HepG2 (cell line): Measurements from ENCODE around the gene MST1R. TPM values are rescaled to one million over a fixed set of nuclear protein-coding genes. Genes with fewer than 3 reads are reported as not detected.
A peak's percentile ranks its signal among the peaks of the same experiment; 100 is the strongest.

ENCODE experiments used
- AGO2 ChIP-seq: fragments of 200-400 bp; formaldehyde crosslinking; optimal IDR thresholded peaks from 2 replicates; pipeline ENCODE3; 2017; ENCODE audit warnings: mild to moderate bottlenecking, low read depth, low read length, moderate library complexity
- ARHGAP35 ChIP-seq: sonication (generic); formaldehyde crosslinking; IDR thresholded peaks from 2 replicates; pipeline ENCODE4 v1.9.0; 2022; ENCODE audit warnings: mild to moderate bottlenecking, inconsistent platforms, moderate library complexity, missing genetic modification reagents, borderline replicate concordance
- DMTF1 ChIP-seq: sonication (generic); formaldehyde crosslinking; IDR thresholded peaks from 2 replicates; pipeline ENCODE4 v1.4.0; 2020; ENCODE audit warnings: mild to moderate bottlenecking, missing genetic modification reagents
- FIP1L1 ChIP-seq: fragments of 200-400 bp; formaldehyde crosslinking; IDR thresholded peaks from 2 replicates; pipeline ENCODE4 v1.6.1; 2018; ENCODE audit warnings: low read depth, mild to moderate bottlenecking, low read length, moderate library complexity, borderline replicate concordance; ENCODE audit not compliant: insufficient read depth
- IKZF5 ChIP-seq: IDR thresholded peaks from 2 replicates; pipeline ENCODE4 v1.6.1; 2018; ENCODE audit warnings: missing genetic modification reagents, mild to moderate bottlenecking, missing compliant biosample characterization
- KDM1A ChIP-seq: IDR thresholded peaks from 2 replicates; pipeline ENCODE4 v1.6.1; 2016; ENCODE audit warnings: missing compliant biosample characterization
- MAF1 ChIP-seq: sonication (generic); formaldehyde crosslinking; IDR thresholded peaks from 2 replicates; pipeline ENCODE4 v1.5.0; 2020; ENCODE audit warnings: missing genetic modification reagents, borderline replicate concordance
- MAFG ChIP-seq: sonication (generic); formaldehyde crosslinking; IDR thresholded peaks from 2 replicates; pipeline ENCODE4 v1.5.1; 2020; ENCODE audit warnings: mild to moderate bottlenecking, missing genetic modification reagents
- MYNN ChIP-seq: sonication (generic); formaldehyde crosslinking; IDR thresholded peaks from 2 replicates; pipeline ENCODE4 v1.4.0; 2020; ENCODE audit warnings: mild to moderate bottlenecking, low read depth, missing genetic modification reagents
- PHF21A ChIP-seq: sonication (generic); formaldehyde crosslinking; IDR thresholded peaks from 2 replicates; pipeline ENCODE4 v1.5.0; 2020; ENCODE audit warnings: mild to moderate bottlenecking, missing genetic modification reagents
- PTBP1 ChIP-seq: fragments of 200-400 bp; formaldehyde crosslinking; IDR thresholded peaks from 2 replicates; pipeline ENCODE4 v1.6.1; 2018; ENCODE audit warnings: low read length, low read depth; ENCODE audit not compliant: poor library complexity, severe bottlenecking
- SIX1 ChIP-seq: sonication (generic); formaldehyde crosslinking; IDR thresholded peaks from 2 replicates; pipeline ENCODE4 v1.4.0; 2020; ENCODE audit warnings: missing genetic modification reagents, borderline replicate concordance
- SMARCE1 ChIP-seq: fragments of 450-650 bp; IDR thresholded peaks from 2 replicates; pipeline ENCODE4 v1.6.1; 2017; ENCODE audit warnings: borderline replicate concordance
- SPEN ChIP-seq: sonication (generic); formaldehyde crosslinking; IDR thresholded peaks from 2 replicates; pipeline ENCODE4 v1.5.1; 2020; ENCODE audit warnings: low read depth, mild to moderate bottlenecking, missing genetic modification reagents
- SSRP1 ChIP-seq: IDR thresholded peaks from 2 replicates; pipeline ENCODE4 v1.6.1; 2016; ENCODE audit warnings: control low read depth
- TFDP2 ChIP-seq: sonication (generic); formaldehyde crosslinking; IDR thresholded peaks from 2 replicates; pipeline ENCODE4 v1.4.0; 2020; ENCODE audit warnings: missing genetic modification reagents
- TFE3 ChIP-seq: IDR thresholded peaks from 2 replicates; pipeline ENCODE4 v1.6.1; 2016
- YY1 ChIP-seq: IDR thresholded peaks from 2 replicates; pipeline ENCODE4 v1.6.1; 2011; ENCODE audit warnings: low read length, low read depth, moderate library complexity, mild to moderate bottlenecking; ENCODE audit not compliant: insufficient read depth, insufficient replicate concordance
- ZMYM3 ChIP-seq: sonication (generic); formaldehyde crosslinking; IDR thresholded peaks from 2 replicates; pipeline ENCODE4 v1.5.1; 2020; ENCODE audit warnings: mild to moderate bottlenecking, missing genetic modification reagents
- ZNF232 ChIP-seq: sonication (generic); formaldehyde crosslinking; IDR thresholded peaks from 2 replicates; pipeline ENCODE4 v1.4.0; 2020; ENCODE audit warnings: missing genetic modification reagents, borderline replicate concordance
- ZNF274 ChIP-seq: sonication (generic); formaldehyde crosslinking; IDR thresholded peaks from 2 replicates; pipeline ENCODE4 v1.5.1; 2020; ENCODE audit warnings: mild to moderate bottlenecking, missing genetic modification reagents
- ZNF577 ChIP-seq: sonication (generic); formaldehyde crosslinking; IDR thresholded peaks from 2 replicates; pipeline ENCODE4 v1.4.0; 2020; ENCODE audit warnings: mild to moderate bottlenecking, low read depth, missing genetic modification reagents, borderline replicate concordance
- ZNF619 ChIP-seq: sonication (generic); formaldehyde crosslinking; IDR thresholded peaks from 2 replicates; pipeline ENCODE4 v1.4.0; 2020; ENCODE audit warnings: mild to moderate bottlenecking, missing genetic modification reagents
- ZNF781 ChIP-seq: sonication (generic); formaldehyde crosslinking; IDR thresholded peaks from 2 replicates; pipeline ENCODE4 v1.5.1; 2020; ENCODE audit warnings: borderline replicate concordance, mild to moderate bottlenecking, missing genetic modification reagents; ENCODE audit errors: not compliant biosample characterization
- polyA plus RNA-seq, 8 experiments: library from polyadenylated mRNA; depleted of rRNA in 3 of 8; stranded (reverse) in 7 of 8; unstranded in 1 of 8; fragments of >200 nt; fragmentation: Illumina TruSeq in 4 of 8; extraction: Trizol in 4 of 8; gene quantifications; 2 replicates each; pipeline versions ENCODE4 v1.2.1 to v1.2.3, GENCODE V29; 2011 to 2016; ENCODE audit warnings: low read depth in 4 of 8, missing spikeins in 1 of 8, mixed read lengths in 1 of 8; ENCODE audit not compliant: insufficient read depth in 1 of 8
- total RNA-seq, 5 experiments: library from RNA; depleted of rRNA; stranded (reverse); fragments of >200 nt; fragmentation: Illumina TruSeq; extraction: Trizol; gene quantifications; 2 replicates each; pipeline ENCODE4 v1.2.3, GENCODE V29; 2016; ENCODE audit warnings: low read depth in 1 of 5

Gene MST1R
- total and polyA plus RNA-seq, 2 of the 13 experiments (the other 11 are each of a cell fraction or from before 2014, with no cell fraction given): 0.11 to 0.77 TPM

- TF ChIP-seq PTBP1 (peak; percentile 60), MAF1 (peak; percentile 88; the same call in 1 of the 2 replicates), YY1 (peak; percentile 72), PHF21A (CRISPR knock-in tag) (peak; percentile 75; the same call in 1 of the 2 replicates), ZNF232 (peak; percentile 65; the same call in 1 of the 2 replicates), ZNF274 (CRISPR knock-in tag) (0 out of 2 replicates have a peak, but pooled peaks have one; percentile 54), MYNN (no peak), SIX1 (no peak), ARHGAP35 (CRISPR knock-in tag) (peak; percentile 60; the same call in 1 of the 2 replicates), SMARCE1 (no peak), MAFG (CRISPR knock-in tag) (no peak), DMTF1 (CRISPR knock-in tag) (no peak), IKZF5 (CRISPR knock-in tag) (peak; percentile 86), TFE3 (CRISPR knock-in tag) (peak; percentile 71), SSRP1 (CRISPR knock-in tag) (peak; percentile 79; the same call in 1 of the 2 replicates), ZNF619 (no peak), AGO2 (peak; percentile 87), ZNF781 (CRISPR knock-in tag) (no peak), KDM1A (CRISPR knock-in tag) (no peak), ZNF577 (CRISPR knock-in tag) (no peak), SPEN (CRISPR knock-in tag) (peak; percentile 74), TFDP2 (CRISPR knock-in tag) (peak; percentile 84), ZMYM3 (no peak), FIP1L1 (no peak)
Measured at GRCh38 chr3:49939858-49940666, 36.4 kb upstream of the MST1R start, which contains the start of gene RBM6 (continued).
